Endothelial cell (in vitro differentiated cells): ENCODE data around the gene ZSWIM8. TPM values are rescaled to one million over a fixed set of nuclear protein-coding genes. Genes with fewer than 3 reads are reported as not detected.
"Not testable (repeated sequence)": the region's sequence is repeated elsewhere in the genome, so short reads cannot be mapped to it uniquely, and the experiment has no call there.

Experiments
- DNase-seq: peaks from one replicate; pipeline ENCODE4 v3.0.0; 2021; ENCODE audit warnings: low spot score
- H3K27ac Mint-ChIP-seq: one replicate; pipeline ENCODE4 v1.8.0; 2021; ENCODE audit warnings: mixed read lengths, inconsistent platforms; ENCODE audit not compliant: unreplicated experiment
- H3K27me3 Mint-ChIP-seq: one replicate; pipeline ENCODE4 v1.8.0; 2021; ENCODE audit warnings: mild to moderate bottlenecking, moderate library complexity, mixed read lengths, inconsistent platforms; ENCODE audit not compliant: unreplicated experiment
- H3K36me3 Mint-ChIP-seq: one replicate; pipeline ENCODE4 v1.8.0; 2021; ENCODE audit warnings: mild to moderate bottlenecking, low read depth, mixed read lengths, inconsistent platforms; ENCODE audit not compliant: unreplicated experiment
- H3K4me1 Mint-ChIP-seq: one replicate; pipeline ENCODE4 v1.8.0; 2021; ENCODE audit warnings: mild to moderate bottlenecking, mixed read lengths, inconsistent platforms; ENCODE audit not compliant: unreplicated experiment
- H3K4me3 Mint-ChIP-seq: one replicate; pipeline ENCODE4 v1.8.0; 2021; ENCODE audit warnings: mild to moderate bottlenecking, mixed read lengths, inconsistent platforms; ENCODE audit not compliant: unreplicated experiment
- H3K9me3 Mint-ChIP-seq: one replicate; pipeline ENCODE4 v1.8.0; 2021; ENCODE audit warnings: mixed read lengths, inconsistent platforms; ENCODE audit not compliant: unreplicated experiment
- total RNA-seq: library from RNA; stranded (reverse); fragmentation: NEBNext Ultra II Directional; extraction: Animal tissue kit (Norgen Biotek cat#: 25700); gene quantifications from one replicate; pipeline ENCODE4 v1.2.1, GENCODE V29; 2021; ENCODE audit not compliant: unreplicated experiment
- TF ChIP-seq, protein P1 (sequence below): fragments of 200-600 bp; sonication (generic); IDR thresholded peaks from one replicate; pipeline ENCODE4 v1.5.0; 2021; ENCODE audit warnings: antibody characterized with exemption; ENCODE audit not compliant: unreplicated experiment

Gene ZSWIM8
- total RNA-seq, 1 donor from 2014 or later = 176 TPM

DNA sequence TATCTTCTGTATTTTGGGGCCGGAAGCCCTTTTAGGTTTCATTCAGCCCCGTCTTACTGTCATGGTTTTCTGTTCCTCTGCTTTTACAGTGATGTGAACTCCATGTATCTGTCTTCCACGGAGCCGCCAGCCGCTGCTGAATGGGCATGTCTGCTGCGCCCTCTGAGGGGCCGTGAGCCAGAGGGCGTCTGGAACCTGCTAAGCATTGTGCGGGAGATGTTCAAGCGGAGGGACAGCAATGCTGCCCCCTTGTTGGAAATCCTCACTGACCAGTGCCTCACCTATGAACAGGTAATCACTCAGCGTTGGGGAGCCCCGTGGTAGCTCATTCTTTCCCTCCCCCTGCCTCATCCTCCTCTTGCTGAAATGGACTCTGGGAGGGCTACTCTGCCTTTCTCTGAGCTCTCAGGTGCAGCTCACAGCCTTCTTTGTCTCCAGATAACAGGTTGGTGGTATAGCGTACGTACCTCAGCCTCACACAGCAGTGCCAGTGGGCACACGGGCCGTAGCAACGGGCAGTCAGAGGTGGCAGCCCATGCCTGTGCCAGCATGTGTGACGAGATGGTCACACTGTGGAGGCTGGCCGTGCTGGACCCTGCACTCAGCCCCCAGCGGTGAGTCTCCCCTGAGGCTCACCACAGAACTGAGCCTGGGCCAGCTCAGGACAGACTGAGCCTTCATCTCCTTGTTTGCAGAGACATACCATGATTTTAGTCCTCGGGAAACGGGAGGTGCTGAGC lies 5.7 kb downstream of the ZSWIM8 start:
- H3K9me3 Mint-ChIP-seq = no peaks in the 10 kb centered on the region
- no peak overlapping the region for H3K27ac Mint-ChIP-seq
- TF ChIP-seq, protein P1, sequence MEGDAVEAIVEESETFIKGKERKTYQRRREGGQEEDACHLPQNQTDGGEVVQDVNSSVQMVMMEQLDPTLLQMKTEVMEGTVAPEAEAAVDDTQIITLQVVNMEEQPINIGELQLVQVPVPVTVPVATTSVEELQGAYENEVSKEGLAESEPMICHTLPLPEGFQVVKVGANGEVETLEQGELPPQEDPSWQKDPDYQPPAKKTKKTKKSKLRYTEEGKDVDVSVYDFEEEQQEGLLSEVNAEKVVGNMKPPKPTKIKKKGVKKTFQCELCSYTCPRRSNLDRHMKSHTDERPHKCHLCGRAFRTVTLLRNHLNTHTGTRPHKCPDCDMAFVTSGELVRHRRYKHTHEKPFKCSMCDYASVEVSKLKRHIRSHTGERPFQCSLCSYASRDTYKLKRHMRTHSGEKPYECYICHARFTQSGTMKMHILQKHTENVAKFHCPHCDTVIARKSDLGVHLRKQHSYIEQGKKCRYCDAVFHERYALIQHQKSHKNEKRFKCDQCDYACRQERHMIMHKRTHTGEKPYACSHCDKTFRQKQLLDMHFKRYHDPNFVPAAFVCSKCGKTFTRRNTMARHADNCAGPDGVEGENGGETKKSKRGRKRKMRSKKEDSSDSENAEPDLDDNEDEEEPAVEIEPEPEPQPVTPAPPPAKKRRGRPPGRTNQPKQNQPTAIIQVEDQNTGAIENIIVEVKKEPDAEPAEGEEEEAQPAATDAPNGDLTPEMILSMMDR = no peak

DNA sequence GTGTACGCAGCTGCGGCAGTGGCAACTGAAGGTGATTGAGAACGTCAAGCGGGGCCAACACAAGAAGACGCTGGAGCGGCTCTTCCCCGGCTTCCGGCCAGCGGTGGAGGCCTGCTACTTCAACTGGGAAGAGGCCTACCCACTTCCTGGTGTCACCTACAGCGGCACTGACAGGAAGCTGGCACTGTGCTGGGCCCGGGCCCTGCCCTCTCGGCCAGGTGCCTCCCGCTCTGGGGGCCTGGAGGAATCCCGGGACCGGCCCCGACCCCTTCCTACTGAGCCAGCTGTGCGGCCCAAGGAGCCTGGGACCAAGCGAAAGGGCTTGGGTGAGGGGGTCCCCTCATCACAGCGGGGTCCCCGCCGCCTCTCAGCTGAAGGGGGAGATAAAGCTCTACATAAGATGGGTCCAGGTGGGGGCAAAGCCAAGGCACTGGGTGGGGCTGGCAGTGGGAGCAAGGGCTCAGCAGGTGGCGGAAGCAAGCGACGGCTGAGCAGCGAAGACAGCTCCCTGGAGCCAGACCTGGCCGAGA lies 6.5 kb downstream of the ZSWIM8 start:
- H3K27ac Mint-ChIP-seq = no peak overlapping the region
- no peak for DNase-seq
- TF ChIP-seq, protein P1 = no peak
- no peaks in the 10 kb centered on the region for H3K9me3 Mint-ChIP-seq
- H3K36me3 Mint-ChIP-seq = peaks cover 54% of the 10 kb centered on the region
- peaks cover 12% of the 10 kb centered on the region for H3K27me3 Mint-ChIP-seq
- H3K4me1 Mint-ChIP-seq = peaks cover 8% of the 10 kb centered on the region
- H3K4me3 Mint-ChIP-seq = no peak overlapping the region

More for the DNA sequence above, 5.7 kb downstream of the ZSWIM8 start:
- H3K36me3 Mint-ChIP-seq = peaks cover 52% of the 10 kb centered on the region
- H3K4me3 Mint-ChIP-seq = peak overlapping the region; percentile 62
- H3K27me3 Mint-ChIP-seq = peaks cover 14% of the 10 kb centered on the region
- H3K4me1 Mint-ChIP-seq = peaks cover 15% of the 10 kb centered on the region
- no peak for DNase-seq

DNA sequence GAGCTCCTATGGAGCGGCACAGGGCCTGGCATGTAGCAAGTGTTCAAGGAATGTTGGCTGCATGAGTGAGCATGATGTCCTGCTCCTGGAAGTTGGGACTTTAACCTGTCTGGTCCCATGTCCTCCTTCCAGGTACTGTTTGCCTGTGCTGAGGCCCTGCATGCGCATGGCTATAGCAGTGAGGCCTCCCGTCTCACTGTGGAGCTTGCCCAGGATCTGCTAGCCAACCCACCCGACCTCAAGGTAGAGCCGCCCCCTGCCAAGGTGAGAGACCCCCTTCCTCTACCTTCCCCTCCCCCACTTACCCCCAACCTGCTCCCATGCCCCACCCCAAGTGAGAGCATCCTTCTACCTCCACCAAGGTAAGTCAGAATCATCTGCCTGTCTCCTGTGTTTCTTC lies 8.1 kb downstream of the ZSWIM8 start:
- DNase-seq = no peak
- TF ChIP-seq, protein P1 = no peak
- H3K4me1 Mint-ChIP-seq = no peaks in the 10 kb centered on the region
- H3K27me3 Mint-ChIP-seq = peaks cover 15% of the 10 kb centered on the region
- H3K9me3 Mint-ChIP-seq = no peaks in the 10 kb centered on the region
- H3K36me3 Mint-ChIP-seq = peaks cover 67% of the 10 kb centered on the region
- no peak overlapping the region for H3K27ac Mint-ChIP-seq
- H3K4me3 Mint-ChIP-seq = peak overlapping the region; percentile 38

DNA sequence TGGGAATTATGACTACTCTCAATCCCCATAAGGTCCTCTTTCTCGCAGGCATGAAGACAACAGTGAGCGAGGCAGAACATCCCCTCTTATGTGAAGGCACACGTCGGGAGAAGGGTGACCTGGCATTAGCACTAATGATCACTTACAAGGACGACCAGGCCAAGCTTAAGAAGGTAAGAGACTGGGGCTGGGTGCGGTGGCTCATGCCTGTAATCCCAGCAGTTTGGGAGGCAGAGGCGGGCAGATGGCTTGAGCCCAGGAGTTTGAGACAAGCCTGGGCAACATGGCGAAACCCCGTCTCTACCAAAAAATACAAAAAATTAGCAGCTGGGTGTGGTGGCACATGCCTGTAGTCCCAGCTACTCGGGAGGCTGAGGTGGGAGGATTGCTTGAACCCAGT lies 10.1 kb downstream of the ZSWIM8 start:
- H3K27me3 Mint-ChIP-seq = peaks cover 18% of the 10 kb centered on the region
- not testable (repeated sequence) for H3K27ac Mint-ChIP-seq, H3K4me1 Mint-ChIP-seq, DNase-seq, H3K9me3 Mint-ChIP-seq
- peaks cover 65% of the 10 kb centered on the region for H3K36me3 Mint-ChIP-seq
- peak overlapping the region; percentile 73 for H3K4me3 Mint-ChIP-seq

DNA sequence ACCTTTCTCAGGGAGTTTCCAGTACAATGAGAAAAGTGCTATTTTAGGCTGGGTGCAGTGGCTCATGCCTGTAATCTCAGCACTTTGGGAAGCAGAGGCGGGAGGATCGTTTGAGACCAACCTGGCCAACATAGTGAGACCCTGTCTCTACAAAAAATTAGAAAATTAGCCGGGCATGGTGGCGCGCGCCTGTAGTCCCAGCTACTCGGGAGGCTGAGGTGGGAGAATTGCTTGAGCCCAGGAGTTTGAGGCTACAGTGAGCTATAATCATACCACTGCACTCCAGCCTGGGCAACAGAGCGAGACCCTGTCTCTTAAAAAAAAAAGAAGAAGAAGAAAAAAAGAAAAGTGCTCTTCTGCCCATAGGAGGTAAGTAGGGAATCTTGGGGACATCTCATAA lies 10.6 kb downstream of the ZSWIM8 start:
- not testable (repeated sequence) for H3K4me1 Mint-ChIP-seq, H3K9me3 Mint-ChIP-seq, H3K27ac Mint-ChIP-seq, DNase-seq
- peaks cover 15% of the 10 kb centered on the region for H3K27me3 Mint-ChIP-seq
- peak overlapping the region; percentile 68 for H3K4me3 Mint-ChIP-seq
- peaks cover 60% of the 10 kb centered on the region for H3K36me3 Mint-ChIP-seq

DNA sequence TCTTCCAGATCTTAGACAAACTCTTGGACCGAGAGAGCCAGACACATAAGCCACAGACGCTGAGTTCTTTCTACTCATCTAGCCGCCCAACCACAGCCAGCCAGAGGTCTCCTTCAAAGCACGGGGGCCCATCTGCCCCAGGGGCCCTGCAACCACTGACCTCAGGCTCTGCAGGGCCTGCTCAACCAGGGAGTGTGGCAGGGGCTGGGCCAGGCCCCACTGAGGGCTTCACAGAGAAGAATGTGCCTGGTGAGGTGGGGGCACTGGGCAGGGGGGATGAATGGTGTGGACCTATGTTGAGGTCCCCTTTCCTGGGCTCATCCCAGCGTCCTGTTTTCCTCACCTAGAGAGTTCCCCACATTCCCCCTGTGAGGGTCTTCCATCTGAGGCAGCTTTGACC lies 11.4 kb downstream of the ZSWIM8 start:
- H3K4me1 Mint-ChIP-seq = no peaks in the 10 kb centered on the region
- no peak overlapping the region for H3K27ac Mint-ChIP-seq
- H3K9me3 Mint-ChIP-seq = no peaks in the 10 kb centered on the region
- TF ChIP-seq, protein P1 = no peak
- H3K36me3 Mint-ChIP-seq = peaks cover 53% of the 10 kb centered on the region
- peaks cover 17% of the 10 kb centered on the region for H3K27me3 Mint-ChIP-seq
- DNase-seq = no peak
- peak overlapping the region; percentile 68 for H3K4me3 Mint-ChIP-seq
